ENCODE measurements around the gene TIMP2.
"Not testable (repeated sequence)": the region's sequence is repeated elsewhere in the genome, so short reads cannot be mapped to it uniquely, and the experiment has no call there.

TIMP2 gene

GRCh38 chr17:78933025-78933958 lies 8.1 kb upstream of the TIMP2 start:
- peak in 3 of 58 donors; percentile 39 to 55 (median 44) for DNase-seq

- DNase-seq: no peak
These were observed 5.0 kb upstream of the TIMP2 start for GRCh38 chr17:78929908-78930775.

GRCh38 chr17:78925662-78926555 lies 722 bp upstream of the TIMP2 start:
- DNase-seq: peak in 46 of 58 donors; percentile 24 to 84 (median 58)

GRCh38 chr17:78924481-78925151 lies 571 bp downstream of the TIMP2 start:
- peak in 9 of 58 donors; percentile 17 to 55 (median 28) for DNase-seq

- DNase-seq: peak in 4 of 58 donors; percentile 6 to 48 (median 29)
These were observed 1.3 kb downstream of the TIMP2 start for GRCh38 chr17:78923660-78924453.

- peak in 1 of 58 donors; percentile 14 for DNase-seq
These were observed 2.2 kb downstream of the TIMP2 start for GRCh38 chr17:78922816-78923498.

GRCh38 chr17:78921437-78921971 lies 3.7 kb downstream of the TIMP2 start:
- peak in 54 of 58 donors; percentile 24 to 91 (median 70) for DNase-seq

GRCh38 chr17:78920528-78920927 lies 4.7 kb downstream of the TIMP2 start:
- DNase-seq: no peak

GRCh38 chr17:78919861-78920450 lies 5.2 kb downstream of the TIMP2 start:
- no peak for DNase-seq

GRCh38 chr17:78918979-78919378 lies 6.2 kb downstream of the TIMP2 start:
- DNase-seq: no peak

GRCh38 chr17:78917451-78918275 lies 7.5 kb downstream of the TIMP2 start:
- no peak for DNase-seq

GRCh38 chr17:78915872-78916632 lies 9.1 kb downstream of the TIMP2 start:
- peak in 2 of 58 donors; percentile 13 to 36 for DNase-seq

- no peak for DNase-seq
These were observed 12.1 kb downstream of the TIMP2 start for GRCh38 chr17:78913115-78913514.

- DNase-seq: no peak
These were observed 13.1 kb downstream of the TIMP2 start for GRCh38 chr17:78912082-78912481.

- not testable (repeated sequence) for DNase-seq
These were observed 13.6 kb downstream of the TIMP2 start for GRCh38 chr17:78911543-78911942.
